CD4-positive, alpha-beta T cell treated with Interleukin-2 at 100 ng/mL for 4 hours (primary cell): ENCODE data around the gene KRT17.
"Not testable (repeated sequence)": the region's sequence is repeated elsewhere in the genome, so short reads cannot be mapped to it uniquely, and the experiment has no call there.

Experiments
- DNase-seq: peaks from one replicate; pipeline ENCODE4 v3.0.0-alpha.2; 2020; ENCODE audit warnings: low spot score

KRT17 gene

GRCh38 chr17:41653892-41654677, 29.7 kb upstream of the KRT17 start:
- DNase-seq, result no peak

DNA sequence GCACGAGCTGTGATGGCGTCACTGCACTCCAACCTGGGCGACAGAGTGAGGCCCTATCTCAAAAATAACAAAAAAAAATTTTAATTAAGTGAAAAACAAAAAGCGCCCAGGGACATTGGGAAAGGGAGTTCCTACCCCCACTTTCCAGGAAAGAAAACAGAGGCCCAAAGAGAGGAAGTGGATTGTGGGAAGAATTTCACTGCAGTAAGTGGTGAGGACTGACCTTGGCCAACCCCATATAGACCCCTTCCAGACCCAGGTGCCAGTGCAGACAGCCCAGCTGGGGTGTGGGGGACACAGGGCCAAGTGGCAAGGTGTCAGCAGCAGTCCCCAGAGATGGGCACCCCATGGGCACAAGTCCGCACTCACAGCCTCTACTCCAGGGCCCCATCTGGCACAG, 29.0 kb upstream of the KRT17 start:
- no peak for DNase-seq

- no peak for DNase-seq
Observed at GRCh38 chr17:41652461-41652970, 28.1 kb upstream of the KRT17 start.

DNA sequence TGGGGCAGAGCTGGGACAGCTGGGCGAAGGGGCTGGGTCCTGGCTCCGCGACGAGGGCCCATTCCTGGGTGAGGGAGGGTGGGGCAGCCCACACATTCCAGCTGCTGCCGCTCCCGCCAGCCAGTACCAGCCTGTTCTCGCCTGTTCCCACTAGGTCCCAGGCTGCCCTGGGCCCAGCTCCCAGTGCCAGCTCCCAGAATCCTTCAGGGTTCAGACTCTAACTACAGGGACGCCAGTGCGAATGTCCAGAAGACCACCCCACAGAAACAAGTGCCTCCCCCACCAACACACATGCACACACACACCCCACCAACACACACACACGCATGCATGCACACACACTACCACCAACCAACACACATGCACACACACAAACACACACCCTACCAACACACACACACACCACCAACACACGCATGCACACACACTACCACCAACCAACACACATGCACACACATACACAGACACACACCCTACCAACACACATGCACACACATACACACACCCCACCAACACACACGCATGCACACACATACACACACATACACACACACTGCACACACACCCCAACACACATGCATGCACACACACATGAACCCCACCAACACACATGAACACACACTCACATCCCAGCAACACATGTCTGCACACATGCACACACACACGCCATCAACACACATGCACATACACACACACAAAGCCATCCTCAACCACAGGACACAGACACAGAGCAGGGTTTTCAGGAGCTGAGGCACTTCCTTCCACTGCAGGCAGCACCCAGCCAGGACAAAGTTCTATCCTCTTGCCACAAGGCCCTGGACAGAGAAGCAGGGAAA, 27.5 kb upstream of the KRT17 start:
- no peak for DNase-seq

DNA sequence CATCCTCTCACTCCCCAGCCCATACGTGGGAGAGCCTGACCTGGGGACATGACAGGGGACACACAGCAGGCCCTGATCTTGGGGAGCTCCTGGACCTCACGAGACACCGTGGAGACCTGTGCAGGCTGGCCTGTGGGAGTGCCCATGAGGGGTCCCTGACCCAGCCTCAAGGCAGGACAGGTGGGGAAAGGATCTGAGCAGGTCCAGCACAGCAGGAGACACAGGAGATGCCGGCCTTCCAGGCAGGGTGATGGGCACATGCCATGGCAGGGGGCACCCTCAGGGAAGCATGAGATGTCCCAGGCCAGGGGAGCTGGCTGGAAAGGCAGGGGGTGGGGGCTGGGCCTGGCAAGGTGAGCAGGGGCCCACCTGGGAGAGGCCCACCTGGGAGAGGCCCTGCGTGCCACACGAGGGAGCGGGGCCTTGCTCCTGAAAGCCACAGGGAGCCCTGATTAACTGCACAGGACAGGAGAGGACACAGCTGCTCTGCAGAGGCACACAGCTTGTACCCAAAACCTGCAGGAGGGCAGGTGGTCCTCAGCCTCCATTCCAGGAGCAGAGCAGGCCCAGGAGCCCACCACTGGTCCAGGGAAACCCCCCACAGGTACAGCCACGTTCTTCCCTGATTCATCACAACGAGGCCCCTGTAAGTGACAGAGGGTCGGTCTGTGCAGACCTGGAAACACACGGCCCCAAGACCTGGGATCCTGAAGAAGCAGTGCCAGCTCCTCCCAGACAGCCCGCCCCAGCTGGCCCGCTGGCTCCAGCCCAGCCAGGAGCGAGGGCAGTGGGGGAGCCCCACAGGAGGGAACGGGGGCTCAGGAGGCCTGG, 26.6 kb upstream of the KRT17 start:
- DNase-seq, result no peak

DNA sequence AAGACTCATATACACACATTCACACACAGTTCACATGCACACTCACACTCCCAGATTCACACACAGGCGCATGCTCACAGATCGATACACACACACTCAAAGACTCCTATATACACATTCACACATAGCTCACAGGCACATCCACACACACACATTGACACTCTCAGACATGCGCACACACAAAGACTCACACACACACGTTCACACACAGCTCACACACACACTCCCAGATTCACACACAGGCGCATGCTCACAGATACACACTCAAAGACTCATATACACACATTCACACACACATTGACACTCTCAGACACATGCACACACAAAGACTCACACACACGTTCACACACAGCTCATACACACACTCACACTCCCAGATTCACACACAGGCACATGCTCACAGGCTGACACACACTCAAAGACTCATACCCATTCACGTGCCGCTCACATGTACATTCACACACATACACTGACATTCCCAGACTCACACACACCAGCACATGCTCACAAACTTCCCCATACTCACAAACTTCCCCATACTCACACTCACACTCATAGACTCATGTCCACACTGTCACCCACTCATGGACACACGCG, 25.6 kb upstream of the KRT17 start:
- DNase-seq, result no peak

GRCh38 chr17:41648411-41649195, 24.2 kb upstream of the KRT17 start:
- peak; percentile 82 for DNase-seq

DNA sequence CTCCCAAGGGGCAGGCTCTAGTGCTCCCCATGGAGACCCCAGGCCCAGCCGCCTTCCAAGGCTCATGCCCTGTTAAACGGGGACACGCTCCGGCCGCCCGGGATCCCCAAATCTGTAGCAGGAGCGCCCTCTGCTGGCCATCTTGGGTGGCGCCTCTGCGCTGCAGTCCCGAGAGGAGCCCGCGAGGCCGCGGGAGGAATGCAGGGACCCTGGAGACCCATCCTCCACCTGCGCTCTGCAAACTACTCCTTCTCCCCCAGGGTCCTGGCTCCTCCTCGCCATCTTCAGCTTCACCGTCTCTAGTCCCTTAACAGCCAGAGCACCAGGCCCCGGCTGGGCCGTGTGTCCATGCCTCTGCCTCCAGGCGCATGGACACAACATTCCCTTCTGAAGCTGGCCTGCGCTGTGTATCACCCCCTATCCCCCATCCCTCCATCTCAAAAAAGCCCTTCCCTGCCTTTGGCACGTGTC, 23.6 kb upstream of the KRT17 start:
- peak; percentile 87 for DNase-seq

- DNase-seq, result no peak
Observed at GRCh38 chr17:41647038-41647813, 22.9 kb upstream of the KRT17 start.

GRCh38 chr17:41642252-41643156, 18.1 kb upstream of the KRT17 start:
- DNase-seq, result no peak

DNA sequence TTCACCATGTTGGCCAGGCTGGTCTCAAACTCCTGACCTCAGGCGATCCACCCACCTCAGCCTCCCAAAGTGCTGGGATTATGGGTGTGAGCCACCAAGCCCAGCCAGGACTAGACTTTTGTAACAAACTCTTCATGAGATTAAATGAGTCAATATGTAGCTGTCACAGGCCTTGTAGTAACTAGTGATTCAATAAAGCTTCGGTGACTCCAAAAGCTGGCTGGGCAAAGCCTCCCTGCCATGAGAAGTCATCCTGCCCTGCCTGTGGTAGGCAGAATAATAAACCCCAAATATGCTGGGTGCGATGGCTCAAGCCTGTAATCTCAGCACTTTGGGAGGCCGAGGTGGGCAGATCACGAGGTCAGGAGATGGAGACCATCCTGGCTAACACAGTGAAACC, 16.2 kb upstream of the KRT17 start:
- DNase-seq, result not testable (repeated sequence)

DNA sequence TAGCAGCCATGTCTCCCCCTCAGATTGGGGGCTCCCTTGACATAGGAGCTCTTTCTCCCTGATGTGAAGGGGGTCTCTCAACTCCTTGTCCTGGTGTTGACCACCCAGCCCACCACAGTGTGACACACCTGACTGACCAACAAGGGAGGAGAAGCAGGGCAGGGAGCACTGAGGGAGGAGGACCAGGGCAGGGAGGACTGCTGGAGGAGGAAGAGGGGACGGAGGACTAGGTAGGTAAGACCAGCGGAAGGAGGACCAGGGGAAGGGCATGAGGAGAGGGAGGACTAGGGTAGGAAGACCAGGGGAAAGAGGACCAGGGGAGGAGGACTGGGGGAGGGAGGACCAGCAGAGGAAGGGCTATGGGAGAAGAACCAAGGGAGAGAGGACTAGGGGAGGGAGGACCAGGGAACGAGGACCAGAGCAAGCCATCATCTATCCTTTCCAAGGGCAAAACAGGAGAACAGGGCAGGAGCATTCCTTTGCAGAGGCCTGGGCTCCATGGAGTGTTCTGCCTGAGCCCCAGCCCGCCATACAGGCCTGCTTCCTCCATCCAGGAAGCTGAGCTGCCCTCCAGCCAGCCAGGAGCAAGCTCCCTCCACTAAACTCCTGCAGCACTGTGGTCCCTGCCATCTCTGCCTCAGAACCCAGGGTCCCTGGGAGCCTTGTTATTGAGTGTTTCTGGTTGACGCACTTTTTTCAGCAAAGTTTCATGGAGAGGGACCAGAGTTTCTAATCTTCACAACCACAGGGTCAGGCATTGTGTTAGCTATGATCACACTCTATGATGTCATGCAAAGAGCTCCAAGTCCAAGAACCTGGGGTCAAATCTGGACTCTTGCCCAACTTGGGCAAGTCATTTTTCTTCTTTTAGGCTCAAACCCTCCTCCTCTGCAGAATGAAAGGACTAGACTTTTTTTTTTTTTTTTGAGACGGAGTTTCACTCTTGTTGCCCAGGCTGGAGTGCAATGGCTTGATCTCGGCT, 15.4 kb upstream of the KRT17 start:
- no peak for DNase-seq

GRCh38 chr17:41638941-41639340, 14.6 kb upstream of the KRT17 start:
- no peak for DNase-seq

- no peak for DNase-seq
Observed at GRCh38 chr17:41638194-41638593, 13.8 kb upstream of the KRT17 start.

DNA sequence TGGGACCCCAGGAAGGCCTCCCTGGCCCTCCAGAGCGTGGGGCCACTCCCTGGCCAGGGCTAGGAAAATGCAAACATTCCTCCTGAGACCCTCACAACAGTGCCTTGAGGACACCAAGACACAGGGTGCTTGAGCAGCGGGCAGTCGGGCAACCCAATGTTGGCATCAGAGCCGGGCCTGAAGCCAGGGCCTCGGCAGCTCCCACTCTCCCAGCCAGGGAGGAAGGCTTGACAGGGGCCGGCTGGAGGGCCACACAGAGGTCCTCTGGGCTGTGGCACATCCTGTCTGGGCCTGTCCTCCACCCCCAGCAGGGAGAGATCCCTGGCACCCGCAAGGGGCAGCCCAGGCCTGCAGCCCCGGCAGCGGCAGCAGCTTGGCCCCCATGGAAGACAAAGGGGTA, 12.3 kb upstream of the KRT17 start:
- DNase-seq, result no peak

GRCh38 chr17:41635121-41636097, 11.0 kb upstream of the KRT17 start:
- DNase-seq, result no peak

DNA sequence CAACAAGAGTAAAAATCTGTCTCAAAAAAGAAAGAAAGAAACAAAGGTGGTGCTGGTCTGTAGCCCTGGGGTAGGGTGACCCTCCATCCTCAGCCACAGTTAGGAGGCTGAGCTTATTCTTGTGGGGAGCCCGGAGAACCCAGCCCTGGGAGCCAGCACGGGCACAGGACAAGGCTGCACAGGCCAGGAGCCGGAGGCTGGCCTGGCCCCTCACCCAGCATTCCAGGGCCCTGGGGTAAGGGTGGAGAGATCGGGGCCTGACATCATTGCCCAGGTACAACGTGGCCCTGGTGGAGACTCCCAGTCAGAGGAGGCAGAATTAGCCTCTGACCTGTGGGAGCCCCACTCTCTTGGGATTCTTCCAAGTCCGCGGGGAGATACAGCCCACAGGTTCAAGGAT, 10.3 kb upstream of the KRT17 start:
- no peak for DNase-seq
